SK-N-SH (cell line): ENCODE results near the gene BAG2. TPM values are rescaled to one million over a fixed set of nuclear protein-coding genes. Genes with fewer than 3 reads are reported as not detected.

Experiments
- CTCF ChIA-PET: fragments of 300-600, 350-600 bp; formaldehyde crosslinking; extraction: SDS; loops from one replicate; lab custom pipeline; 2021; lab: Yijun Ruan, JAX
- POLR2A ChIA-PET: fragments of 350-600 bp; sonication (Branson Sonifier 250); formaldehyde crosslinking; extraction: SDS; loops from one replicate; lab custom pipeline; 2020; ENCODE audit warnings: antibody characterized with exemption, inconsistent platforms; lab: Yijun Ruan, JAX
- DNase-seq: peaks from one replicate; pipeline ENCODE4 v3.0.0; 2012
- H2AFZ ChIP-seq: fragments of 200-600 bp; sonication (generic); 2 replicates; pipeline ENCODE4 v1.8.1; 2016; ENCODE audit warnings: antibody characterized with exemption, mild to moderate bottlenecking, low read depth
- H3F3A ChIP-seq: fragments of 200-600 bp; sonication (generic); replicated peaks from 2 replicates; pipeline ENCODE3; 2016; ENCODE audit warnings: antibody characterized with exemption, mild to moderate bottlenecking; ENCODE audit not compliant: insufficient read depth
- H3K27ac ChIP-seq, 2 experiments: fragments of 200-500 bp in 1 of 2; fragments of 200-600 bp in 1 of 2; sonication (Bioruptor generic) in 1 of 2; sonication (generic), shearing (Covaris generic) in 1 of 2; 2 replicates each; pipeline versions ENCODE4 v1.5.1 to v1.6.1; 2014 to 2016; ENCODE audit warnings: low read depth in 2 of 2, inconsistent platforms in 1 of 2, low read length in 1 of 2, mild to moderate bottlenecking in 1 of 2, mixed read lengths in 1 of 2
- H3K27me3 ChIP-seq: fragments of 200-600 bp; sonication (generic), shearing (Covaris generic); 2 replicates; pipeline ENCODE4 v1.6.1; 2016; ENCODE audit warnings: mixed run types; ENCODE audit not compliant: insufficient read depth
- H3K36me3 ChIP-seq, 2 experiments: fragments of 200-500 bp in 1 of 2; fragments of 200-600 bp in 1 of 2; sonication (Bioruptor generic) in 1 of 2; sonication (generic) in 1 of 2; replicated peaks in 1 of 2; 2 replicates each; pipeline versions ENCODE3 to v1.5.1; 2014 to 2016; ENCODE audit warnings: low read length in 1 of 2, mild to moderate bottlenecking in 1 of 2; ENCODE audit not compliant: insufficient read depth in 2 of 2, control insufficient read depth in 1 of 2
- H3K4me1 ChIP-seq, 2 experiments: fragments of 200-500 bp in 1 of 2; fragments of 200-600 bp in 1 of 2; sonication (Bioruptor generic) in 1 of 2; sonication (generic), shearing (Covaris generic) in 1 of 2; 2 replicates each; pipeline versions ENCODE4 v1.5.1 to v1.6.1; 2014 to 2016; ENCODE audit warnings: low read depth in 1 of 2, low read length in 1 of 2, mixed run types in 1 of 2; ENCODE audit not compliant: insufficient read depth in 2 of 2, control insufficient read depth in 1 of 2
- H3K4me2 ChIP-seq: fragments of 200-600 bp; sonication (generic), shearing (Covaris generic); 2 replicates; pipeline ENCODE4 v1.6.1; 2017; ENCODE audit warnings: mixed run types
- H3K4me3 ChIP-seq, 2 experiments: fragments of 200-500 bp in 1 of 2; fragments of 200-600 bp in 1 of 2; sonication (Bioruptor generic) in 1 of 2; sonication (generic), shearing (Covaris generic) in 1 of 2; 2 replicates each; pipeline versions ENCODE4 v1.5.1 to v1.8.1; 2014 to 2016; ENCODE audit warnings: low read depth in 2 of 2, inconsistent platforms in 1 of 2, low read length in 1 of 2, mild to moderate bottlenecking in 1 of 2, mixed read lengths in 1 of 2, moderate library complexity in 1 of 2
- H3K79me2 ChIP-seq: fragments of 200-600 bp; sonication (generic); 2 replicates; pipeline ENCODE4 v1.8.1; 2017; ENCODE audit warnings: mild to moderate bottlenecking; ENCODE audit not compliant: insufficient read depth
- H3K9ac ChIP-seq: fragments of 200-600 bp; sonication (generic); 2 replicates; pipeline ENCODE4 v1.6.1; 2017; ENCODE audit warnings: mixed run types
- H3K9me2 ChIP-seq: fragments of 200-600 bp; sonication (generic); 2 replicates; pipeline ENCODE4 v1.6.1; 2017; ENCODE audit warnings: mixed run types
- H3K9me3 ChIP-seq: fragments of 200-600 bp; sonication (generic); 2 replicates; pipeline ENCODE4 v1.6.1; 2017; ENCODE audit warnings: mixed run types, mild to moderate bottlenecking, moderate library complexity
- H4K20me1 ChIP-seq: fragments of 200-600 bp; sonication (generic); 2 replicates; pipeline ENCODE4 v1.6.1; 2017; ENCODE audit warnings: mild to moderate bottlenecking, mixed run types; ENCODE audit not compliant: insufficient read depth
- CTCF ChIP-seq: fragments of 200-600 bp; sonication (generic); IDR thresholded peaks from 2 replicates; pipeline ENCODE4 v1.6.1; 2017; ENCODE audit warnings: antibody characterized with exemption, mild to moderate bottlenecking, moderate library complexity
- EP300 ChIP-seq, 2 experiments: IDR thresholded peaks; 2 replicates each; pipeline versions ENCODE4 v1.4.0 to v1.6.1; 2012; ENCODE audit warnings: borderline replicate concordance in 1 of 2, low read depth in 1 of 2, low read length in 1 of 2
- FOSL2 ChIP-seq: IDR thresholded peaks from 2 replicates; pipeline ENCODE4 v1.4.0; 2012; ENCODE audit warnings: low read depth, mild to moderate bottlenecking, moderate library complexity, borderline replicate concordance
- FOXM1 ChIP-seq: IDR thresholded peaks from 2 replicates; pipeline ENCODE4 v1.4.0; 2012; ENCODE audit warnings: low read depth, mild to moderate bottlenecking
- GABPA ChIP-seq: IDR thresholded peaks from 2 replicates; pipeline ENCODE4 v1.4.0; 2012; ENCODE audit warnings: low read depth, mild to moderate bottlenecking
- GATA2 ChIP-seq: sonication (generic); formaldehyde crosslinking; IDR thresholded peaks from 2 replicates; pipeline ENCODE4 v1.5.0; 2020; ENCODE audit warnings: mild to moderate bottlenecking, missing genetic modification reagents
- JUND ChIP-seq: IDR thresholded peaks from 2 replicates; pipeline ENCODE4 v1.4.0; 2012
- MAX ChIP-seq: IDR thresholded peaks from 2 replicates; pipeline ENCODE4 v1.4.0; 2012; ENCODE audit warnings: low read depth
- NFIC ChIP-seq: IDR thresholded peaks from 2 replicates; pipeline ENCODE4 v1.4.0; 2012; ENCODE audit warnings: borderline replicate concordance
- PBX3 ChIP-seq: IDR thresholded peaks from 2 replicates; pipeline ENCODE4; 2012
- POLR2AphosphoS5 ChIP-seq: IDR thresholded peaks from 2 replicates; pipeline ENCODE4 v1.6.1; 2012; ENCODE audit warnings: low read depth, low read length
- RXRA ChIP-seq: IDR thresholded peaks from 2 replicates; pipeline ENCODE4 v1.4.0; 2012; ENCODE audit warnings: low read depth, mild to moderate bottlenecking, borderline replicate concordance
- SIN3A ChIP-seq: IDR thresholded peaks from 2 replicates; pipeline ENCODE4 v1.6.1; 2012; ENCODE audit warnings: low read depth, mild to moderate bottlenecking, low read length, moderate library complexity, borderline replicate concordance
- SMC3 ChIP-seq: IDR thresholded peaks from 2 replicates; pipeline ENCODE4 v1.6.1; 2012; ENCODE audit warnings: low read depth, low read length, improper control_type of control experiment
- TAF1 ChIP-seq: IDR thresholded peaks from 2 replicates; pipeline ENCODE4 v1.6.1; 2012; ENCODE audit warnings: low read depth, mild to moderate bottlenecking, low read length, moderate library complexity, borderline replicate concordance
- TCF12 ChIP-seq: IDR thresholded peaks from 2 replicates; pipeline ENCODE4 v1.4.0; 2012
- USF1 ChIP-seq: IDR thresholded peaks from 2 replicates; pipeline ENCODE4 v1.4.0; 2012; ENCODE audit warnings: low read depth, borderline replicate concordance
- YY1 ChIP-seq: IDR thresholded peaks from 2 replicates; pipeline ENCODE4 v1.4.0; 2012; ENCODE audit warnings: low read depth, mild to moderate bottlenecking
- WGBS: methylation state at CpG from one replicate; pipeline ENCODE4 v1.1.6; 2017; ENCODE audit warnings: low lambda C conversion rate; 5-methylcytosine and 5-hydroxymethylcytosine counted together
- polyA plus RNA-seq, 3 experiments: library from polyadenylated mRNA; depleted of rRNA; stranded (reverse); fragments of >200 nt; gene quantifications; 2 replicates each; pipeline ENCODE4 v1.2.3, GENCODE V29; 2012

BAG2 gene
- polyA plus RNA-seq, 1 of the 3 experiments (the other 2 are of a cell fraction) = 5.3 TPM

- POLR2A ChIA-PET = no interaction called here
- H3K9me2 ChIP-seq = no peaks in the 10 kb centered on the region
- no peaks in the 10 kb centered on the region for H3K9me3 ChIP-seq
- H3K4me2 ChIP-seq = no peak overlapping the region
- H3K9ac ChIP-seq = no peak overlapping the region
- peak overlapping the region in 1 of 2 experiments; percentile 45; a peak in 2 of 4 replicates for H3K27ac ChIP-seq
- H3K4me3 ChIP-seq = no peak overlapping the region
- no peak overlapping the region for H2AFZ ChIP-seq
- H3K79me2 ChIP-seq = no peaks in the 10 kb centered on the region
- peaks cover 37 to 65% of the 10 kb centered on the region in 2 experiments for H3K36me3 ChIP-seq
- peaks cover 21% of the 10 kb centered on the region for H3F3A ChIP-seq
- no peaks in the 10 kb centered on the region for H3K27me3 ChIP-seq
- no peaks in the 10 kb centered on the region; a peak in 1 of 4 replicates for H3K4me1 ChIP-seq
- CTCF ChIA-PET = interaction anchor here (0.9 kb wide), 1 partner anchor 135 kb away, joined by 3 read pairs; no protein-coding TSS in a partner anchor
- TF ChIP-seq JUND = peak; percentile 61
- TF ChIP-seq PBX3 = peak; percentile 81
- no peak for TF ChIP-seq TCF12
- TF ChIP-seq EP300 (IDR thresholded peaks at IDR 0.05; ENCODE audit: borderline replicate concordance in 1 of 2, low read depth in 1 of 2, low read length in 1 of 2) = no peak
- TF ChIP-seq POLR2AphosphoS5 = no peak
- no peak for TF ChIP-seq NFIC
- TF ChIP-seq FOSL2 = peak; percentile 56; the same call in 1 of the 2 replicates
- H4K20me1 ChIP-seq = no peaks in the 10 kb centered on the region
- no peak for DNase-seq
These were observed 13.5 kb upstream of the BAG2 start for GRCh38 chr6:57158658-57159057.

GRCh38 chr6:57159127-57159526 lies 13.0 kb upstream of the BAG2 start:
- Histone ChIP-seq H3F3A (peaks cover 21% of the 10 kb centered on the region), H3K79me2 (no peaks in the 10 kb centered on the region), H2AFZ (no peak overlapping the region), H3K4me2 (no peak overlapping the region), H3K4me3 (no peak overlapping the region), H3K9ac (no peak overlapping the region)
- ChIA-PET POLR2A (no interaction called here), CTCF (interaction anchor here (0.9 kb wide), 1 partner anchor 135 kb away, joined by 3 read pairs; no protein-coding TSS in a partner anchor)
- 95% methylated on average over 2 of the region's 2 CpGs for WGBS
- no peak for TF ChIP-seq RXRA
- TF ChIP-seq, all 33 proteins: peak for 0
- no peaks in the 10 kb centered on the region; a peak in 1 of 4 replicates for H3K4me1 ChIP-seq
- no peaks in the 10 kb centered on the region for H4K20me1 ChIP-seq
- no peak for DNase-seq
- no peaks in the 10 kb centered on the region for H3K27me3 ChIP-seq
- 0 out of 4 replicates have a peak overlapping the region, but pooled peaks of 1 of the 2 experiments have one; percentile 45 for H3K27ac ChIP-seq
- no peaks in the 10 kb centered on the region for H3K9me2 ChIP-seq
- H3K9me3 ChIP-seq = no peaks in the 10 kb centered on the region
- peaks cover 35 to 64% of the 10 kb centered on the region in 2 experiments for H3K36me3 ChIP-seq

GRCh38 chr6:57162028-57162427 lies 10.1 kb upstream of the BAG2 start:
- H4K20me1 ChIP-seq = no peaks in the 10 kb centered on the region
- peaks cover 41 to 71% of the 10 kb centered on the region in 2 experiments for H3K36me3 ChIP-seq
- no peaks in the 10 kb centered on the region for H3K27me3 ChIP-seq
- no peak overlapping the region for H3K4me2 ChIP-seq
- no peaks in the 10 kb centered on the region; a peak in 1 of 4 replicates for H3K4me1 ChIP-seq
- no peak overlapping the region for H3K9ac ChIP-seq
- DNase-seq = no peak
- no peaks in the 10 kb centered on the region for H3K79me2 ChIP-seq
- no peaks in the 10 kb centered on the region for H3K9me2 ChIP-seq
- 70% methylated on average over 2 of the region's 2 CpGs for WGBS
- ChIA-PET POLR2A (no interaction called here), CTCF (interaction anchor here (0.9 to 1.6 kb wide), 2 partner anchors 10 kb away, joined by 3 to 4 read pairs; partner anchors contain the start of gene BAG2)
- H3F3A ChIP-seq = peaks cover 21% of the 10 kb centered on the region
- H3K27ac ChIP-seq = no peak overlapping the region
- H3K9me3 ChIP-seq = peaks cover 12% of the 10 kb centered on the region
- H3K4me3 ChIP-seq = no peak overlapping the region
- TF ChIP-seq USF1 (no peak), SIN3A (no peak), MAX (no peak), GABPA (no peak), GATA2 (CRISPR knock-in tag) (no peak), RXRA (no peak), TAF1 (no peak), YY1 (no peak), JUND (no peak), CTCF (no peak), FOXM1 (no peak), SMC3 (no peak)
- no peak overlapping the region for H2AFZ ChIP-seq
